GM03348 (cell line): Measurements from ENCODE around the gene INPP5A.

Experiments
- DNase-seq: peaks from one replicate; pipeline ENCODE4 v3.0.0; 2012; ENCODE audit warnings: low spot score

Gene INPP5A

GRCh38 chr10:132519382-132520176, 18.0 kb upstream of the INPP5A start:
- DNase-seq = no peak

DNA sequence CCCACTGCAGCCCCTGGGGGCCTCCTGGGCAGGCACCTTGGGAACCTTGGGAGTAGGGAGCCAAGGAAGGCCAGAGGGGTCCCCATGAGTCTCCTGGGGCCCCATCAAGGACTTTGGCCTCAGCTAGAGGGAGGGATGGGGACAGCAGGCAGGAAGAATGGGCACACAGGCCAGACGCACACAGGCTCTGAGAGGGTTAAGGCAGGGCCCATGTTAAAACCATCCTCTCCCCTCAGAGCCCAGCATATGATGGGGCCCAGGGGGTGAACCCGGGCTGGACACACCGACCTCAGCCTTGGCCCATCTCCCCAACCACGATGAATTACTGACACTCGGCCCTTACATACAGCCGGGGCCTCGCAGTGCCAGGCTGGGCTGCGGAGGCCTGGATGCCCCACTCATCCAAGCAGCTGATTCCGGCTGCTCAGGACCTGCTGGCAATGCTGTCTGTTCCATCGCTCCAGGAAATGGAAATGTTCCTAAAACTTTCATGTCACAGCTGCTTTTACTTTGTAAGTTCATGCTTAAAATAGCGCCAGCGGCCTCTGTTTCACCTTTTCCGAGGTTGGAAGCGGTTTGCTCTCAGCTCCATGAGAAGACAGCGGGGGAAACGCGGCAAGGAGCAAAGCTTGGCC, 17.3 kb upstream of the INPP5A start:
- peak; percentile 65 for DNase-seq

DNA sequence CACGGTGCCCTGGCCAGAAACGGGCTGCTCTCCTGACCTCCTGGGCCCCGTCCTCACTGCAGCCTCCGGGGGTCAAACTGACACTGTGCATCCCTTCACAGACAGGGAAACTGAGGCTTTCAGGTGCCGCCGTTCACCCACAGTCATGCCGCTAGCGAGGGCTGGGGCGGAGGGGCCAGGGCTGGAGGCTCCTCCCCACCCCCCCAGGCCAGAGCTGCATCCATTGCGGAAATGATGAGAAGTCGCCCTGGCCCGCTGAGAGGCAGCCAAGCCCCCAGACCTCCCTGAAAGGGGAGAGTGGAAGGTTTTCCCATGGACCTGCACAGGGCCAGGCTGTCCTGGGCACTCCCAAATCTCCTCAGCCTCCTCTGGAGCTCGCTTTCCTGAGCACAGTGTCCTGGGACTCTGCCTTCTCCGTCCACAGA, 16.5 kb upstream of the INPP5A start:
- DNase-seq = no peak

DNA sequence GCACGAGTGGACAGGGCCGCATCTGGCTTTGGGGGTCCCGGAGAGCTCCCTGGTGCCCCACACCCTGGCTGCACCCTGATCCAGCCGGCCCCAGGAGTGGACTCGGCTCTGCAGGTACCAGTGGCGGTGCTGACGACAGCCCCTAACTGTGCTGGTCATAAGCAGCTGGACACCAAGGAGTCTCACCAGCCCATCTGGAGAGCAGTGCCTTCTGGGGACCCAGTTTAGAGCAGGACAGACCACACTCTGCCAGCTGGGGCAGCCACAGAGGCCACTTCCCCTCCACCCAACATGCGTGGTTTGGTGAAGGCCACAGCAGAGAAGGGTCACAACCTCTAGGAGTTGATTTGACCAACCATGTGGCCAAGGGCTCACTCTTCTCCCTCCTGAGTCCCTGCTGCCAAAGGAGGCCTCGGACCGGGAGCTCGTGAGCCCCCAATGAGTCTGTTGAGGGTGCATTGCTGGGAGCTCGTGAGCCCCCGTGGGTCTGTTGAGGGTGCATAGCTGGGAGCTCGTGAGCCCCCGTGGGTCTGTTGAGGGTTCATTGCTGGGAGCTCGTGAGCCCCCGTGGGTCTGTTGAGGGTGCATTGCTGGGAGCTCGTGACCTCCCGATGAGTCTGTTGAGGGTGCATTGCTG, 16.0 kb upstream of the INPP5A start:
- DNase-seq = no peak

DNA sequence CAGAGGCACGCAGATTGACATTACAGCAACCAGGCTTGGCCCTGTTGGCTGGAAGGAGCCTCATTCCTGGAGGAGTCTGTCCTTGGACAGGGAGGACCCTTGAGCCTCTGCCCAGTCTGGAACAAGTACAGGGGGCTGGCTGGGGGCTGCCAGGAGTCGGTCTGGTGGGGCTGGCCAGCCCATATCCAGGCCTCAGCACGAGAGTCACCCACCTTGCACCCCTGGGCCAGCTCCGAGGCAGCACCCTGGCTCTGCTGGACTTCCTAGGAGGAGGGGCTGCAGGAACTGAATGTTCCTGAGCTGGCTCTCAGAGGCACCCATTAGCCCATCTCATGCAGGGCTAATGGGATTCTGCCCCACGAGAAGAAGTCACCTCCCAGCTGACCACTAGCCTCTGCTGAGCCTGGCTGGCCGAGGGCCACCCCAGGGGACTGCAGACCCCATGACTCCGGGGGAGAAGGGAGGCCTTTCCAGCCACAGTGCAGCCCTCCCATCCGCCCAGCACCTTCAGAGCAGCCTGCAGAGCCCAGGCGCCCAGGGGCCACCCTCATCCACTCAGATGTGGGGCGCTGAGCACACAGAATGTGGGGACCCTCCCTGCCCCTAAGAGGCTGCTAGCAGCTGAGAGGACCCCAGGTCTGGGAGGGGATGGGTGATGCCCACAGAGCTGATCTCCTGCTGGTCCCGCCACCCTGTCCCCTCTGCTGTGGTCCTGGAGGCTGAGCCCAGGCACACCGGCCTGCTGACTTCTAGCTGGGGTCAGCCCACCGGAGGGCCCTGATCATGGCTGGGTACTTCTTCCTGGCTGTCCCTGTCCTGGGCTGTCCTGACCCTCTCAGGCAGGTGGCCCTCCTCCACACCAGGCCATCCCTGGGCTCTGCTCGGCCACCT, 14.8 kb upstream of the INPP5A start:
- DNase-seq = no peak

GRCh38 chr10:132523561-132524442, 13.8 kb upstream of the INPP5A start:
- no peak for DNase-seq

GRCh38 chr10:132524443-132525285, 12.9 kb upstream of the INPP5A start:
- no peak for DNase-seq

DNA sequence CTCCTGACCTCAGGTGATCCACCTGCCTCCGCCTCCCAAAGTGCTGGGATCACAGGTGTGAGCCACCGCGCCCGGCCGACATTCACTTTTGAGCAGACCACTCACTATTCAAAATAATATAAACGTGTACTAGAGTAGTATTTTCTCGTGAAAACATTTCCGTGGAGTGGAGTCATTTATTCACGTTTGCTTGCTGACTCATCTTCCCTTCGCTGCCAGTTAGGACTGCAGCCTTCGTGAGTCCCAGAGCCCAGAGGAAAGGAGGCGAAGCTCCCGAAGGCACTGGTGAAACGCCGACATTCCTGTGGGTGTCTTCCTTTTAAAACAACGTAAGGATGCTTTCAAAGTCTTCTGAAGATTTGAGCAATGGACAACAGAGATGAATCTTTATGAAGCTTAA, 10.9 kb upstream of the INPP5A start:
- DNase-seq = peak; percentile 87

GRCh38 chr10:132527339-132528063, 10.1 kb upstream of the INPP5A start:
- DNase-seq = no peak

DNA sequence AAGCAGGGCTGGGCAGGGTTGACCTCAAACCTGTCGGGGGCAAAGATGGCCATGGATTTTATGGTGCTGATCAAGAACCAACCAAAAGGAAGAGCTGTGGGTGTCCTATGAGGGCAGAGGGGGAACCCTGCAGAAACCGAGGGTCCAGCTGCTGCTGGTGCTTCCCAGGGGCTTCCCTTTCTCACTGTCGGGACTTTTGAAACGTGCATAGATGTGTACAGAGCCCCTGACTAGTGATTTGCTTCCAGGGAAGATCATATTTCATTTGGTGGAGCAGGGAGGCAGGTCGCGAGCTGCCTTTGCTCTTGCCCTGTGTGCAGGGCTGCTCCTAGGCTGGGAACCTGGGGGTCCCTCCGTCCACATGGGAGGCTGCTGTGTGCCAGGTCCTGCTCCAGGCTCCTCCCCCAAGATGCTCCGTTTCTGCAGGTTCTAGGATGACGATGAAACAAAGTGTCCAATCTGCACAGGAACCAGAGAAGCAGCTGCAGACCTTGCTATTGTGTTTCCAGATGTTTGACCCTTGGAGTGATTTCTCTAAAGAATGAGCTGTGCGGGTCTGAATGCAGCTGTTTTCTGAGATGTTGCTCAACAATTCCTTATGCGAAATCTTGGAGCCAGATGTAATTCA, 9.4 kb upstream of the INPP5A start:
- no peak for DNase-seq

GRCh38 chr10:132532179-132532578, 5.4 kb upstream of the INPP5A start:
- DNase-seq = no peak

GRCh38 chr10:132532749-132533560, 4.6 kb upstream of the INPP5A start:
- peak; percentile 52 for DNase-seq

DNA sequence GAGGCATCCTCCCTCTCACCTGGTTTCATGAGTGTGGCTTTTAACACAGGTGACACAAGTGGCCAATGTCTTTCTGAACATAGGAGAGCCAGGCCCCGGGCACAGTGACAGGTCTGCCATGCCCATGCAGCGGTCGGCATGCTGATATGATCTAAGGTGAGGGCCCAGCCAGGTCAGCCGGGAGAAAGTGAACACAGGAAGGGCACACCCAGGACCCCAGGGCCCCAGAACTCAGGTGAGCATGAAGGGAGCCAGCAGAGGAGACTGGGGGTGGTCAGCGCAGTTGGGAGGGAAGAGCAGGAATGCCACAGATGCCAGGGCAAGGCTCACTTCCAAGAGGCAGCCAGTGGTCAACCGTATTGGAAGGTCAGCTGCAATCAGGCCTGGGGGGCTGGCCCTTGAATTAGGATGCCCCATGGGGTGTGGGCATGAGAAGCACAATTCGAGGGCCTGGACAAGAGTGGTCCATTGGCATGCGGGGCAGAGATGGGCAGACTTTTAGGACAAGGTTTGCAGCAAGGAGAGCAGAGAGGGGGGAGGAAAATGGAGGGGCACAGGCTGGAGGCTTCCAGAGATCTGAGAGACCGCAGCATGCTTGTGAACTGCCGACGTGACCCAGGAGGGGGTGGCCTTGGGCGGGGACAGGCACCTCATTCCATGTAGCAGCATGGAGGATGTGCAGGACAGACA, 3.9 kb upstream of the INPP5A start:
- no peak for DNase-seq

- no peak for DNase-seq
Observed at GRCh38 chr10:132534391-132535064, 3.1 kb upstream of the INPP5A start.

DNA sequence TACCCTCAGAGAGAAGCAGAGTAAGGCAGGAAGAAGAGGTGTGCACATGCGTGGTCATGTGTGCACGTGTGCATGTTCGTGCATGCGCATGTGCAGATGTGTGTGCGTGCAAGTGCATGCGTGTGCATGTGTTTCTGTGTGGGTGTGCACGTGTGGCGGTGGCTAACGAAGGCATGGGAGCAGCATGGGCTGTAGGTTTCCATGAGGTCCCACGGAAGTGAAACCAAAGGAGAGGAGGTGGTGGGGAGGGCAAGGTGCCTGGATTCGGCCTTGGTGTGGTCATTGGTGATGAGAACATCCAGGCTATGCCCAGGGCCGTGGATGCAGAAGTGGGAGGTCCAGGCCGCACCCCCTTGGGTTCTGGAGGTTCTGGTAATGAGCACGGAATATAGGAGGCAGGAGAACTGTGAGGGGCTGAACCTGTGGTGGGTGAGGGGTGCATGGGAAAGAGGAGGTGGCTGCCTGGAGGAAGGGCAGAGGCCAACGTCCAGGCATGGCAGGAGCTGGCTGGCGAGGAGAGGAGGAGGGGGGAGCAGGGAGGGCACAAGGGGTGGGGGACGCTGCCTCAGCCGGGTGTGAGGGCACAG, 2.4 kb upstream of the INPP5A start:
- DNase-seq = no peak

DNA sequence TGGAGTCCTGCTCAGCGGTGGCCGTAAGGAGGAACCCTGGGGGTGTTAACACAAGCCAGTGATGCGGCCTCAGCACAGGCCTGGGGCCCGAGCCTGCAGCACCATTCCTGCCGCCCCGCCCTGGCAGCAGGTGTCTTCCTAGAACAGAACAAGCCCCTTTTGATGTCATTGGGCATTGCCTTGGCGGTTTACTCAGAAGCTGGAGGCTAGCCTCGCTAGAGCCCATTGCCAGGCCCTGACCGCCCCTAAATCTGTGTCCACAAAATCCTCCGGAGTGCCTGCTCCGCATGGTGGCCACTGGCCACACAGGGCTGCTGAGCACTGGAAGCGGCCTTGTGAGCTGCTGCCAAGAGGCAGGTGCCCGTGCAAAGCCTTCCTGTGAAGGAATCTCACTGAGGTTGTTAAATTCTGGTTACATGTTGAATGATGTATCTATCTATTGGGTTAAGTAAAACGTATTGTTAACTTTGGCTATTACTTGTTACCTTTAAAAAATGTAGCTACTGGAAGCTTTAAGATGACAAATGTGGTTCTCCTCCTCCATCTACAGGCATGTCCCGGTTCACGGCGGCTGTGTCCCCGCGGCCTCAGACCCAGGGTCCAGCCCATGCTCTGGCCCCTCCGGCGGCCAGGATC, 1.2 kb upstream of the INPP5A start:
- no peak for DNase-seq
